SKM-1 (cell line): Measurements from ENCODE around the gene TRAF3.
"Not testable (repeated sequence)": the region's sequence is repeated elsewhere in the genome, so short reads cannot be mapped to it uniquely, and the experiment has no call there.

ENCODE experiments used
- DNase-seq: peaks from one replicate; lab custom pipeline; 2025; ENCODE audit not compliant: unreplicated experiment; lab: John Stamatoyannopoulos, UW

Gene TRAF3

GRCh38 chr14:102922490-102923200, 145.4 kb downstream of the TRAF3 start, which contains the start of gene AMN:
Gene AMN (plus strand): TSS chr14:102922663. CDS start chr14:102922689, 26 bp downstream.
- no peak for DNase-seq

DNA sequence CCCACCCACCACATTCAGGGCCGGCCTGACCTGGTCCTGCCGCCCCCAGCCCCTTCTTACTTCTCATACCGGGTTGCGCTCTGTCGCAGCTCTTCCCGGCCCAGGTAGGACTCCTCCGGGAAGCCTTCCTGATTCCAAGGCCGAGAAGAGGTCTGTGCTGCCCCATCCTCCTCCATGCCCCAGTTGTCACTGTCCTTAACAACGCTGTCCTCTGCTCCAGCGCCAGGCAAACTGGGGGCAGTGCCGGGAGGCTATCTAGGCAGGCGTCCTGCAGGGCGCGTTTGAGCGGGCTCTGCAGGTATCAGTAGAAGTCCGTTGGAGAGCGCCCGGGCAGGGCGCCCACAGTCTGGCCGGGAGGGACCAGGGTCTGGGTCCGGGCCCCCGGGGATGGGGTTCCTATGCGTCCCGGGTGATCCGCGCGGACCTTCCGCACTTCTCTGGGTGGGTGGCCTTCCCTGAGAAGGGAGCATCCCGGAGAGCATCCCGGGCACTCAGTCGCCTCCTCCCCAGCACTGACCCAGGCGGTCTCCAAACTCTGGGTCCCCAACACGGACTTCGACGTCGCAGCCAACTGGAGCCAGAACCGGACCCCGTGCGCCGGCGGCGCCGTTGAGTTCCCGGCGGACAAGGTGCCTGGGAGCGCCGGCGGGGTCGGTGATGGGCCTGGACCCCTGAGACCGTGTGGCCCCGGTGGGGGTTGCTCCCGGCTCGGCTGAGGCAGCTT, 146.1 kb downstream of the TRAF3 start:
- DNase-seq, result no peak

DNA sequence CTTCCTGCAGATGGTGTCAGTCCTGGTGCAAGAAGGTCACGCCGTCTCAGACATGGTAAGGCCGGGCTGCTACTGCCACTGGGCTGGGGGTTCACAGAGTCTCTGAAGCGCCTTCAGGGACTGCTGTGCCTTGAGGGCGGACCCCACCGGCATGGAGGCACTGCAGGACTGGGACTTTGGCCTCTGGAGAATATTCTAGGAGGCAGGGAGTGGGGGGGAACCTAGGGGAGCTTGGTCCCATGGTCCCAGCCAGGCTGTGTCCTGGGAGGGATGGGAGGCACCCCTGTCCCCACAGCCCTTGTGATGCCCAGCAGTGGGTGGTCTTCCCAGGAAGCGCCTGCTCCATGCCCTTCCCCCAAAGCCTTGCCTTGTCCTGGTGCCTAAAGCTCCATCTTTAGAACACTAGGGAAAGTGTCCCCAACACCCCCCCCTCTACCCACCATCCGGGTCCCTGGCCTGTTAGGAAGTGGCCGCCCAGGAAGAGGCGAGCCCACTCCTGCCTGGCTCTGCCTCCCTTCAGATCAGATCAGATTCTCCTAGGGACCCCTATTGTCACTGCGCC, 146.8 kb downstream of the TRAF3 start:
- DNase-seq, result no peak

DNA sequence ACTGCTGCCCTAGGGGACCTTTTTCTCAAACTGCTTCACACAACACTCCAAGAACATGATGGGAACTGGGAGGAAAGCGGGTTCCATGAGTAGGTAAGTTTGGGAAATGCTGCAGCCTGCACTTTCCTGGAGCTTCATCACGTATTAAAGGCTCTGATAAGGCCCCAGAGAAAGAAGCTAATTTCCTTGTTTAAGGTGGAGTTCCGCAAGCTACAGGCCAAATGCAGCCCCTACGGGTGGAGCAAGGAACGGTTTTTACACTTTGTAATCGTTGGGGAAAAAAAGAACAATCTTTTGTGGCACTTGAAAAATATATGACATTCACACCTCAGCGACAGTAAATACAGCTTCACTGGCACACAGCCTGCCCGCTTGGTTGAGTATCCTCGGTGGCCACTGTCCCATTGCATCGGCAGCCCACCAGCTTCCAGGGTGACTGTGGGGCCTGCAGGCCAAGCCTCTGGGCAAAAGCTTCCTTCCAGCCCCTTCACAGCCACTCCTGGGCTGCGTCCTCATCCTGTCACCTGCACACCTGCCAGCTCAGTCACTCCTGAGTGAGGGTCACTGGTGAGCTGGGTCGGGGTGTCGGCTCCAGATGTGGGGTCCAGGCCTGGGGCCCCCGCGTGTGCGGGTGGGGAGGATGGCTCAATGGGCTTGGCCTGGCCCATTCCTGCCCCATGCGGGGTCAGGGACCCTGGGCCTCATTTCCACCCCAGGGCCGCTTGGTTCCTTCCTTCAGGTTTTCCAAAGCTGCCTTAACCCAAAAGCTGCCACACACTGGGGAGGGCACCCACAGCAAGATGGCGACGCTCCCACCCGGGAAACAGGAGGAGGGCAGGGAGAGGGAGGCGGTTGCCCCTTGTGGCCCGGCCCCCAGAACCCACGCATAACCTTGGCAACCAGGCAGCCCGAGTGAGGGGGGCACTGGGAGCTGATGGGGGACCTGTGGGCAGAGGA, 147.7 kb downstream of the TRAF3 start:
- DNase-seq, result no peak

GRCh38 chr14:102925646-102926045, 148.4 kb downstream of the TRAF3 start:
- DNase-seq, result no peak

DNA sequence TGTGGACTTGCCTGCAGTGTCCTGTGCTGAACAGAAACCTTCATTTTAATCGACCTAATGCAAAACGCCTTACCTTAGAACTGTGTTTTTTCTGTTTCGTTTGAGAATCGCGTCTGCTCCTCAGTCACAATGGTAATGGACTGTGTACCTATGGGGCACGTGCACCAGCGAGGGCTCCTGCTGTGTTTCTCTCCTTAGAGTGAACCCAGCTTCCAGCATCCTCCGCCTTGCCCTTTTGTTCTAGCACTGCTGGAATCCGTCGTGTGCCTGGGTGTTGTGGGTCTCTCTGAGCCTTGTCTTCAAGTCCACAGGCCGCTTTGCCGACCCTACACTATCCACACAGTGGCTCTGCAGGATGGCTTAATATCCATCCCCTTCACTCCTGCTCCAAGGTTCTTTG, 148.9 kb downstream of the TRAF3 start:
- no peak for DNase-seq

- DNase-seq, result not testable (repeated sequence)
Measured at GRCh38 chr14:102926840-102927239, 149.6 kb downstream of the TRAF3 start.

GRCh38 chr14:102927346-102927877, 150.2 kb downstream of the TRAF3 start:
- DNase-seq, result no peak

GRCh38 chr14:102927878-102928411, 150.7 kb downstream of the TRAF3 start:
- no peak for DNase-seq

- no peak for DNase-seq
Measured at GRCh38 chr14:102928412-102929240, 151.4 kb downstream of the TRAF3 start.

DNA sequence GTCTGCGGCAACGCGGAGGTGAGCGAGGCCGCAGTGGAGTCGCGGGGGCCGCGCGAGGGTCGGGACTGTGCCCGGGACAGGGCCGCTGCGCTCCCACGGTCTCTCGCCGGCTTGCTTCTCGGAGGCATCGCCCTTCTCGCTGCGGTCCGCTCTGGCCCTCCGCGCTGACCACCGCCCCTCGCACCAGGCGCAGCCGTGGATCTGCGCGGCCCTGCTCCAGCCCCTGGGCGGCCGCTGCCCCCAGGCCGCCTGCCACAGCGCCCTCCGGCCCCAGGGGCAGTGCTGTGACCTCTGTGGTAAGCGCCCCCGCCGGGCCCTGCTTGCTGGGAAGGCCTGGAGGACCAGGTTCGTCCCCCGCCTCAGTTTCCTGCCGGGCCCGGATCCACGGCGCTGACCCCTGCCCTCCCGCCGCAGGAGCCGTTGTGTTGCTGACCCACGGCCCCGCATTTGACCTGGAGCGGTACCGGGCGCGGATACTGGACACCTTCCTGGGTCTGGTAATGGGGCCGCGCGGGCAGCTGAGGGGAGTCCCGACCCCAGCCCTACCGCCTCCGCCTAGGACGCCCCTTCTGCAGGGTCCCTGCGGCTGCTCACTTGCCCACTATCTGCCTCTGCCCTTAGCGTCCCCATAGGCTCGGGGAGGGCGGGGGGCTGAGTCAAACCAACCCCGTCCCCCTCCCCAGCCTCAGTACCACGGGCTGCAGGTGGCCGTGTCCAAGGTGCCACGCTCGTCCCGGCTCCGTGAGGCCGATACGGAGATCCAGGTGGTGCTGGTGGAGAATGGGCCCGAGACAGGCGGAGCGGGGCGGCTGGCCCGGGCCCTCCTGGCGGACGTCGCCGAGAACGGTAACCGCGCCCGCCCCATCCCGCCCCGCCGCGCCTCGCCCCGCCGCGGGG, 152.2 kb downstream of the TRAF3 start:
- no peak for DNase-seq

DNA sequence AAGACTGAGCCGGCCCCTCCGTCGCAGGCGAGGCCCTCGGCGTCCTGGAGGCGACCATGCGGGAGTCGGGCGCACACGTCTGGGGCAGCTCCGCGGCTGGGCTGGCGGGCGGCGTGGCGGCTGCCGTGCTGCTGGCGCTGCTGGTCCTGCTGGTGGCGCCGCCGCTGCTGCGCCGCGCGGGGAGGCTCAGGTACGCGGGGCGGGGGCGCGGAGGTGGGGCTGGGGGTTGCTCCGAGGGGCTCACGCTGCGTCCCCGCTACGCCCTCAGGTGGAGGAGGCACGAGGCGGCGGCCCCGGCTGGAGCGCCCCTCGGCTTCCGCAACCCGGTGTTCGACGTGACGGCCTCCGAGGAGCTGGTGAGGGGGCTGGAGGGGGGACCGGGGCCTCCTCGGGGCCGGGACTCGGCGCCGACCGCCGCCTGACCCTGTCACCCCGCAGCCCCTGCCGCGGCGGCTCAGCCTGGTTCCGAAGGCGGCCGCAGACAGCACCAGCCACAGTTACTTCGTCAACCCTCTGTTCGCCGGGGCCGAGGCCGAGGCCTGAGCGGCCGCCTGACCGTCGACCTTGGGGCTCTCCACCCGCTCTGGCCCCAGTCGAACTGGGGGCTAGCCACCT, 153.0 kb downstream of the TRAF3 start:
- no peak for DNase-seq

GRCh38 chr14:102930753-102931579, 153.7 kb downstream of the TRAF3 start:
- DNase-seq, result no peak

- no peak for DNase-seq
Measured at GRCh38 chr14:102931580-102932285, 154.5 kb downstream of the TRAF3 start.

- DNase-seq, result no peak
Measured at GRCh38 chr14:102932484-102933248, 155.4 kb downstream of the TRAF3 start.
